GM12873 (cell line): ENCODE measurements around the gene STEAP4.

Experiments
- CTCF ChIP-seq: IDR thresholded peaks from 2 replicates; pipeline ENCODE4 v1.5.1; 2012; ENCODE audit warnings: low read depth, mild to moderate bottlenecking, moderate library complexity, low read length, control low read depth; ENCODE audit not compliant: insufficient read depth; ENCODE audit errors: missing control alignments

The STEAP4 gene

GRCh38 chr7:88229302-88229995, 77.2 kb downstream of the STEAP4 start:
- no peak for TF ChIP-seq CTCF

GRCh38 chr7:88226886-88227516, 79.7 kb downstream of the STEAP4 start:
- no peak for TF ChIP-seq CTCF

- no peak for TF ChIP-seq CTCF
These were observed 80.5 kb downstream of the STEAP4 start for GRCh38 chr7:88226201-88226600.

GRCh38 chr7:88224601-88225275, 82.0 kb downstream of the STEAP4 start:
- TF ChIP-seq CTCF: no peak

- no peak for TF ChIP-seq CTCF
These were observed 83.4 kb downstream of the STEAP4 start for GRCh38 chr7:88223265-88223664.
